IPS-NIHi11 (cell line): ENCODE results near the gene SCFD2.
A peak's percentile ranks its signal among the peaks of the same experiment; 100 is the strongest.
"Not testable (repeated sequence)": the region's sequence is repeated elsewhere in the genome, so short reads cannot be mapped to it uniquely, and the experiment has no call there.

Experiments
- DNase-seq: peaks from one replicate; pipeline ENCODE4 v3.0.0; 2012; ENCODE audit warnings: mixed read lengths, low spot score

SCFD2 gene

GRCh38 chr4:52850406-52851124 is 515.3 kb downstream of the SCFD2 start:
- no peak for DNase-seq

- DNase-seq, result no peak
These were observed 517.6 kb downstream of the SCFD2 start for GRCh38 chr4:52848254-52848653.

DNA sequence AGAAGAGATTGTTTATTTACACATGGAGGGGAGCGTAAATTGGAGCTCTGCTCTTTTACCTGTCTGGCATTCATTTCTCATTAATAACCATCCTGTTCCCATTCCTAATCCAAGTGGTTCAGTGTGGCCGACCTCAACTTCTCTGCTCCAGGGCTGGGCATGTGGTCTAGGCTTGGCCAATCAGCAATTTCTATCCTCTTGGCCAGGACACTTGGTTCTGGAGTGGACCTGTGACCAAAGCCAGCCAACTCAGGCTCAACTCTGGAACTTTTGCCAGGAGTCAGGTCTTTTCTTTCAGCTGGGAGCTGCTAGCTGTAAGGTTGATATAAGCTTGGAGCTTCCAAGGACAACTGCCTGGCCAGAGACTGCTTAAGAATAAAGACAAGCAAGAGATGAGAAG is 519.4 kb downstream of the SCFD2 start:
- no peak for DNase-seq

- DNase-seq, result no peak
These were observed 521.3 kb downstream of the SCFD2 start for GRCh38 chr4:52844596-52844995.

GRCh38 chr4:52843958-52844357 is 521.9 kb downstream of the SCFD2 start:
- DNase-seq, result no peak

- no peak for DNase-seq
These were observed 522.5 kb downstream of the SCFD2 start for GRCh38 chr4:52843351-52843750.

GRCh38 chr4:52842792-52843191 is 523.1 kb downstream of the SCFD2 start:
- no peak for DNase-seq

- no peak for DNase-seq
These were observed 524.0 kb downstream of the SCFD2 start for GRCh38 chr4:52841682-52842456.

- peak; percentile 49 for DNase-seq
These were observed 525.1 kb downstream of the SCFD2 start for GRCh38 chr4:52840531-52841370.

- DNase-seq, result no peak
These were observed 526.9 kb downstream of the SCFD2 start for GRCh38 chr4:52838729-52839586.

- no peak for DNase-seq
These were observed 527.9 kb downstream of the SCFD2 start for GRCh38 chr4:52837716-52838558.

- DNase-seq, result no peak
These were observed 529.2 kb downstream of the SCFD2 start for GRCh38 chr4:52836678-52837077.

DNA sequence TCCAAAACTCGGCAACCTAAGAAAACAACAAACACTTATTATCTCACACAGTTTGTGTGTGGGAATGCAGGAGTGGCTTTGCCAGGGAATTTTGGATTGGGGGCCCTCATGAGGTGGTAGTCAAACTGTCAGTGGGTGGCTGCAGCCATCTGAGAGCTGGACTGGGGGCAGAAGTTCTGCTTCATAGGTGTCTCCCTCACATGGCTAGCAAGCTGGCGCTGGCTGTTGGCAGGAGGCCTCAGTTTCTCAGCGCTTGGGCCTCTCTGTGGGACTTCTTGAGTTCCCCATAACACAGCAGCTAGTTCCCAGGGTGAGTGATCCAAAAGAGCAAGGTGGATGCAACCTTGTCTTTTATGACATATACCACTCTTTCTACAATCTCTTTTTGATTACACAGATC is 529.7 kb downstream of the SCFD2 start:
- DNase-seq, result no peak

DNA sequence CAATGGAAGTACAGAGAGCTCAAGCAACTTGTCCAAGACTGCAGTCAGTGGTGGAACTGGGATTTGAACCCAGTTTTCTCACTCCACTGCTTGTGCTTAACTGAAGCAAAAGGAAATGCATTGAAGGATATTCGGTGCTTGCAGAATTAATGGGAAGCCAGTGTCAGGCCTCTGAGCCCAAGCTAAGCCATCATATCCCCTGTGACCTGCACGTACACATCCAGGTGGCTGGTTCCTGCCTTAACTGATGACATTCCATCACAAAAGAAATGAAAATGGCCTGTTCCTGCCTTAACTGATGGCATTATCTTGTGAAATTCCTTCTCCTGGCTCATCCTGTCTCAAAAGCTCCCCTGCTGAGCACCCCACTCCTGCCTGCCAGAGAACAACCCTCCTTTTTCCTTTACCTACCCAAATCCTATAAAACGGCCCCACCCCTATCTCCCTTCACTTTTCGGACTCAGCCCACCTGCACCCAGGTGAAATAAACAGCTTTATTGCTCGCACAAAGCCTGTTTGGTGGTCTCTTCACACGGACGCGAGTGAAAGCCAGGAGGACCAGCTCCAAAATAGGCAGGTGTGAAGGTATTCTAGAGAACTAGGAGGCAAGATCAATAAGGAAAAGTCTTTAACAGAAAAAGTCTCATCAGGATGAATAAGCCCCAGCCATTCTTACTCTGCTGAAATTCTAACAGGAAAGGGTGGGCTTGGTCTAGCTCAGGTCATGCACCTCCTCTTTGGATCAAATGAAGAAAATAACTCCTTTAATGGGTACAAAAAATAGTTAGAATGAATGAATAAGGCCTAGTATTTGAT is 531.0 kb downstream of the SCFD2 start:
- DNase-seq, result not testable (repeated sequence)

GRCh38 chr4:52833941-52834525 is 531.8 kb downstream of the SCFD2 start:
- DNase-seq, result no peak

DNA sequence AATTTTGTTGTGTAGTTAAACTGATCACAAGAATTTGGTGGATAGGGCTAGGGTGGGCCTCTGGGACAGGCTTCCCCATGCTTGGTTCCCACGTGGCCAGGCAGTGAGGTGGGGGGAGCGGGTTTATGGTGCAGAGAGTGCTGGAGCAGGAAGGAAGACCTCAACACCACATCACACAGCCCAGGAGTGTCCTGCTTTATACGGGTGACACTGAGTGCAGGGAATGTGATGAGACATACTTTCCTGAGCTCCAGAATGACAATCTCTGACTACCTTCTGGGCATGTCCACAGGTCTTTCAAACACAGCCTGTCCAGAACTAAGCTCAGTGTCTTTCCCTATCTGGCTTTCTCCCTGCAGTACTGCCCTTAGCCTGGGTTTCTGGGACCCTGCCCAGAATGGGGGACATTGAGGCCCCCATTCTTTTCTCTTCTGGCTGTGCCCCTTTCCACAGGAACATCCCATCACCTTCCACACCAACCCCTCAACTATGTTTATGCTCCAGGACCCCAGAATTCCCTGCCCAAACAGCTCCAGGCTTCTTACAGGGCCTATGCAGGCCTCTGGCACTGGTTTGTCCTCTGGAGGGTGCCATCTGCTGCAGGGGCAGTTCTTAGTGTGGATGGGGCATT is 540.3 kb downstream of the SCFD2 start:
- DNase-seq, result no peak

DNA sequence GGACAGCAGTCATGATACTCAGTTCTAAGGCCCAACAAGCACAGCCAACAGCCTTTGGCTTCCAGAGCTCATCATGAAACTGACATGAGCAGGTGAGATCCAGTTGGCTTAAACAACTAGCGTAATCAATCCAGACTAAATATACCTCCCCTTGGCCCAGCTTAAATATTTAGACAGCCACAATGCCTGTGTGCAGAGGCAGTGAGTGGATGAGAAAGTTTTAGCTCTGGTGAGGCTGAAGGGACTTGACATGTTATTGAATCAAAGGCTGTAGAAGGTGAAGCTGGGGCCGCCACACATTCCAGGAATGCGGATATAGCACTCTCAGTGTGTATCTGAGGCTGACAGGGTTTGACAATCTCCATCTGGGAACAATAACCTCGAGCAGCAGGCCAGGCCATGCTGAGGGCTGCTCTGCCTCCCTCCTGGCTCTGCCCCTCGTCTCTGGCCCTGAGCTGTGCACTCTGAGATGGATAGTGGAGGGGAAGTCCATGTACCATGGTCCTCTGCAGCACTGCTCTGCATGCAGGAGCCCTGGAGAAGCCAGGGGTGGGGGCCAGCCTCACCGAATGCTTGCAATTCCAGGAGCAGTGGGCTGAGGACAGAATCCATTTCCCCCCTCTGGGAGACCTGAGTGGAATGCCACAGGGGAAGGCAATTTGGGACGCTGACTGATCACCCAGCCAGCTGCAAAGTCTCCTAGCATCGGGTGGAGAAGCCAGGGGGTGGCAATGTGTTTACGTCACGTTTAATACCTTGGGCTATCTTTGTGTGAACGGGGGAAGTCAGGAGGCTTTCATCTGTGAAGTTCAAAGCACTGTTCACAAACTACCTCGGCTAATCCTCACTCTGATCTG is 541.0 kb downstream of the SCFD2 start:
- no peak for DNase-seq

DNA sequence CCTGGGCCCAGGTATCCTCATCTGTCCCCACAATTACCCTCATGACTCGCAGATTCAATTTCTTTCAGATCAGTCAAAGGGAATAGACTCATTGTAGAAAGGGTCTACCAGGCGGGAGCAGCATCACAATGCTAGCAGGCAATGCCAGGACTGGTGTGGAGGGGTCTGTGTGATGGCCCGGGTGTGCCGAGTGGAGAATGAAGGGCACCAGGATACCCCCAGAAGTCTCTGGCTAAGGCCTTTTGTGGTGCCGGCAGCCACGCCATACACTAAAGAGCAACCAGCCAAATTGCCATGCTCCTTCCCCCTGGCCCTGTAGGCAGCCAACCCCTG is 541.6 kb downstream of the SCFD2 start:
- DNase-seq, result no peak
